A172 (cell line): Measurements from ENCODE around the gene MLPH. TPM values are rescaled to one million over a fixed set of nuclear protein-coding genes. Genes with fewer than 3 reads are reported as not detected.

ENCODE experiments used
- DNase-seq: peaks from one replicate; pipeline ENCODE4 v3.0.0-alpha.2; 2015; ENCODE audit warnings: low spot score
- total RNA-seq: library from RNA; depleted of rRNA; stranded (reverse); fragments of >200 nt; shearing (Covaris generic); gene quantifications from 2 replicates; pipeline ENCODE4 v1.2.3, GENCODE V29; 2014

MLPH gene
- total RNA-seq, 1 experiment from 2014 or later: 17.7 TPM

- DNase-seq: no peak
Observed at GRCh38 chr2:237478979-237479378, 8.1 kb upstream of the MLPH start.

GRCh38 chr2:237479747-237480146, 7.3 kb upstream of the MLPH start:
- DNase-seq: no peak

- DNase-seq: no peak
Observed at GRCh38 chr2:237480556-237480955, 6.5 kb upstream of the MLPH start.

- DNase-seq: no peak
Observed at GRCh38 chr2:237480988-237481525, 6.0 kb upstream of the MLPH start.

- peak; percentile 62 for DNase-seq
Observed at GRCh38 chr2:237482485-237482884, 4.6 kb upstream of the MLPH start.

GRCh38 chr2:237483018-237483731, 3.9 kb upstream of the MLPH start:
- peak; percentile 81 for DNase-seq

GRCh38 chr2:237485304-237485703, 1.7 kb upstream of the MLPH start:
- DNase-seq: no peak

GRCh38 chr2:237485844-237486243, 1.2 kb upstream of the MLPH start:
- DNase-seq: no peak

- DNase-seq: no peak
Observed at GRCh38 chr2:237486334-237486818, 675 bp upstream of the MLPH start.

- DNase-seq: no peak
Observed at GRCh38 chr2:237487496-237487895, 445 bp downstream of the MLPH start.

- no peak for DNase-seq
Observed at GRCh38 chr2:237488295-237488694, 1.2 kb downstream of the MLPH start.

- DNase-seq: peak; percentile 92
Observed at GRCh38 chr2:237488901-237489860, 2.1 kb downstream of the MLPH start.

GRCh38 chr2:237490009-237490711, 3.1 kb downstream of the MLPH start:
- no peak for DNase-seq

GRCh38 chr2:237490795-237491194, 3.7 kb downstream of the MLPH start:
- no peak for DNase-seq

GRCh38 chr2:237491515-237492118, 4.6 kb downstream of the MLPH start:
- DNase-seq: no peak

- no peak for DNase-seq
Observed at GRCh38 chr2:237492137-237492890, 5.3 kb downstream of the MLPH start.

GRCh38 chr2:237494066-237494465, 7.0 kb downstream of the MLPH start:
- DNase-seq: no peak

GRCh38 chr2:237495521-237496117, 8.6 kb downstream of the MLPH start:
- no peak for DNase-seq

- DNase-seq: no peak
Observed at GRCh38 chr2:237496428-237496827, 9.4 kb downstream of the MLPH start.
